ENCODE data around the gene AASDH. TPM values are rescaled to one million over a fixed set of nuclear protein-coding genes. Genes with fewer than 3 reads are reported as not detected.

Gene AASDH
- total RNA-seq, 2 experiments from 2014 or later = 10.2 to 10.6 TPM

DNA sequence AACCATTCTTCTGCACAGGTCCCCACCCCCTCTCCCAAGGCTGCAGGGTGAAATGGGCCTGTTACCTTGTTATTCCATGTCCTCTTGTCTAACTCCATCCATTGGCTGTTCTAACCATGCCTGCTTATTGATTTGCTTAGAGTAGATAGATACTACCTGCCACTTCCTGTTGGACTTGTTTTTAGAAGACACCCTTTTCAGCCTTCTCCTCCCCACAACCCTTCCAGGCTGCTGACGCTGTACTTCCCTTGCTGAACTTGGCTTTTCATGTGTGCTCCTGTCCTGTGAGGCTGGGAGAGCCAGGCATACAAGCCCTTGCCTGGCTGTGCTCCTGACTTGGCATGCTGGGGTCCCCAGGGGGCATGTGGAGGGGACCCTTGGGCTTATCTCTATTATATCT, 81.9 kb downstream of the AASDH start:
- Mint-ChIP-seq H3K9me3 (no peaks in the 10 kb centered on the region), H3K36me3 (ENCODE audit: low read depth) (no peaks in the 10 kb centered on the region), H3K27me3 (peaks cover 8% of the 10 kb centered on the region), H3K4me1 (ENCODE audit: low read depth) (peaks cover 11% of the 10 kb centered on the region), H3K4me3 (no peak overlapping the region), H3K27ac (no peak overlapping the region)
- no peak for DNase-seq
- POLR2A ChIA-PET = no interaction called here
- ATAC-seq (ENCODE audit: poor library complexity) = no peak
- intact Hi-C loops (cut with DNase I, micrococcal nuclease) = no loop called here
- TF ChIP-seq, protein P1, sequence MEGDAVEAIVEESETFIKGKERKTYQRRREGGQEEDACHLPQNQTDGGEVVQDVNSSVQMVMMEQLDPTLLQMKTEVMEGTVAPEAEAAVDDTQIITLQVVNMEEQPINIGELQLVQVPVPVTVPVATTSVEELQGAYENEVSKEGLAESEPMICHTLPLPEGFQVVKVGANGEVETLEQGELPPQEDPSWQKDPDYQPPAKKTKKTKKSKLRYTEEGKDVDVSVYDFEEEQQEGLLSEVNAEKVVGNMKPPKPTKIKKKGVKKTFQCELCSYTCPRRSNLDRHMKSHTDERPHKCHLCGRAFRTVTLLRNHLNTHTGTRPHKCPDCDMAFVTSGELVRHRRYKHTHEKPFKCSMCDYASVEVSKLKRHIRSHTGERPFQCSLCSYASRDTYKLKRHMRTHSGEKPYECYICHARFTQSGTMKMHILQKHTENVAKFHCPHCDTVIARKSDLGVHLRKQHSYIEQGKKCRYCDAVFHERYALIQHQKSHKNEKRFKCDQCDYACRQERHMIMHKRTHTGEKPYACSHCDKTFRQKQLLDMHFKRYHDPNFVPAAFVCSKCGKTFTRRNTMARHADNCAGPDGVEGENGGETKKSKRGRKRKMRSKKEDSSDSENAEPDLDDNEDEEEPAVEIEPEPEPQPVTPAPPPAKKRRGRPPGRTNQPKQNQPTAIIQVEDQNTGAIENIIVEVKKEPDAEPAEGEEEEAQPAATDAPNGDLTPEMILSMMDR (IDR thresholded peaks at IDR 0.05) = no peak
- Histone ChIP-seq H3K9me3 (ENCODE audit: control insufficient read depth in 1 of 2, insufficient read depth in 1 of 2, low read length in 2 of 2) (no peaks in the 10 kb centered on the region), H3K27ac (ENCODE audit: low read depth in 1 of 2, low read length in 2 of 2) (no peak overlapping the region), H3K4me3 (ENCODE audit: low read length) (no peak overlapping the region), H3K4me1 (ENCODE audit: insufficient read depth, low read length) (peaks cover 7% of the 10 kb centered on the region), H3K27me3 (ENCODE audit: control insufficient read depth in 1 of 2, insufficient read depth in 2 of 2, low read length in 2 of 2) (no peaks in the 10 kb centered on the region), H3K36me3 (ENCODE audit: insufficient read depth, low read length) (no peaks in the 10 kb centered on the region)
- CTCF ChIA-PET = no interaction called here

DNA sequence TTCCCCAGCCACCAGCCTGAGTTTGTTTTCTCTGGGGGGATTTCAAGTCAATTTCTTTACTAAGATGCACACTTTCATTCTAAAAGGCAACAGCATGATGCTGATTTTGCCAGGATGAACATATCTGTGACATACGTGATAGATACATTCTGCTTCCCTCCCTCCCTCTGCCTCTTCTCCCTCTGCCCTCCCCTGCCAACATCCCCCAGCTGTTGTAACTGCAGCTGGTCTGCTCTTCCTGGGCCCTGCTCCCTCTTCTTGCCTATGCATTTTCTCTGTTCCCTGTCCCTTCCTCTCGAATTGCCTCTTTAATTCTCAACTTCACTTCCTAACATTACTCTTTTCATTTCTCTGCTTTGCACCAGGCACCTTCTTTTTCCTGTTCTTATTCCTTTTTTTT, 83.4 kb downstream of the AASDH start:
- Histone ChIP-seq H3K4me3 (ENCODE audit: low read length) (no peak overlapping the region), H3K27me3 (ENCODE audit: control insufficient read depth in 1 of 2, insufficient read depth in 2 of 2, low read length in 2 of 2) (no peaks in the 10 kb centered on the region), H3K27ac (ENCODE audit: low read depth in 1 of 2, low read length in 2 of 2) (no peak overlapping the region), H3K9me3 (ENCODE audit: control insufficient read depth in 1 of 2, insufficient read depth in 1 of 2, low read length in 2 of 2) (no peaks in the 10 kb centered on the region), H3K36me3 (ENCODE audit: insufficient read depth, low read length) (no peaks in the 10 kb centered on the region), H3K4me1 (ENCODE audit: insufficient read depth, low read length) (peaks cover 7% of the 10 kb centered on the region)
- no peaks in the 10 kb centered on the region for H3K9me3 Mint-ChIP-seq
- ATAC-seq (ENCODE audit: poor library complexity) (no peak), DNase-seq (no peak)
- H3K27me3 Mint-ChIP-seq = peaks cover 8% of the 10 kb centered on the region
- no peak overlapping the region for H3K27ac Mint-ChIP-seq
- no peaks in the 10 kb centered on the region for H3K36me3 Mint-ChIP-seq (ENCODE audit: low read depth)
- peaks cover 11% of the 10 kb centered on the region for H3K4me1 Mint-ChIP-seq (ENCODE audit: low read depth)
- TF ChIP-seq, protein P1 (IDR thresholded peaks at IDR 0.05) = no peak
- POLR2A ChIA-PET = no interaction called here
- H3K4me3 Mint-ChIP-seq = no peak overlapping the region
- CTCF ChIA-PET = no interaction called here
- intact Hi-C loops (cut with DNase I, micrococcal nuclease) = loop anchor here in 1 of 2 experiments (5.0 kb wide), 1 partner anchor 352 kb away; no protein-coding TSS in a partner anchor

DNA sequence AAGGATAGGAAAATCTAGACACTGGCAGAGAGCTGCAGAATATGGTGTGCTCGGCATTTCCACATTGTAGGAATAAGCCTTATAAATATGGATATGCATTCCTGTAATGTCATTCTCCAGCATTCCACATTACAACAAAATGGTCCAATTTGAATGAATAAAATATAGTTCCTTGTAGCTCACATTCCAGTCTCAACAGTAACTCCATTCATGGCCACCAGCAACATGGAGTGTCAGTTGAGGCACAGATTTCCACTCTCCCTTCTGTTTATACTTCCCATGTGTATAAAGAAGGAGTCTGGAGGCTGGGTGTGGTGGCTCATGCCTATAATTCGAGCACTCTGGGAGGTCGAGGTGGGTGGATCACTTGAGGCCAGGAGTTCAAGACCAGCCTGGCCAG, 84.5 kb downstream of the AASDH start:
- no peaks in the 10 kb centered on the region for H3K27me3 ChIP-seq (ENCODE audit: control insufficient read depth in 1 of 2, insufficient read depth in 2 of 2, low read length in 2 of 2)
- Mint-ChIP-seq H3K27me3 (peaks cover 8% of the 10 kb centered on the region), H3K4me3 (no peak overlapping the region), H3K4me1 (ENCODE audit: low read depth) (peaks cover 11% of the 10 kb centered on the region), H3K36me3 (ENCODE audit: low read depth) (no peaks in the 10 kb centered on the region), H3K27ac (no peak overlapping the region), H3K9me3 (no peaks in the 10 kb centered on the region)
- H3K4me3 ChIP-seq (ENCODE audit: low read length) = no peak overlapping the region
- H3K9me3 ChIP-seq (ENCODE audit: control insufficient read depth in 1 of 2, insufficient read depth in 1 of 2, low read length in 2 of 2) = no peaks in the 10 kb centered on the region
- peaks cover 7% of the 10 kb centered on the region for H3K4me1 ChIP-seq (ENCODE audit: insufficient read depth, low read length)
- H3K36me3 ChIP-seq (ENCODE audit: insufficient read depth, low read length) = no peaks in the 10 kb centered on the region
- TF ChIP-seq, protein P1 (IDR thresholded peaks at IDR 0.05) = no peak
- POLR2A ChIA-PET = no interaction called here
- intact Hi-C loops (cut with DNase I, micrococcal nuclease) = loop anchor here in 1 of 2 experiments (5.0 kb wide), 1 partner anchor 350 kb away; no protein-coding TSS in a partner anchor
- CTCF ChIA-PET = no interaction called here
- DNase-seq (no peak), ATAC-seq (ENCODE audit: poor library complexity) (no peak)
- H3K27ac ChIP-seq (ENCODE audit: low read depth in 1 of 2, low read length in 2 of 2) = no peak overlapping the region
